Left renal cortex interstitium (tissue), 4 donors: Measurements from ENCODE around the gene HIRA. TPM values are rescaled to one million over a fixed set of nuclear protein-coding genes. Genes with fewer than 3 reads are reported as not detected.
A peak's percentile ranks its signal among the peaks of the same experiment; 100 is the strongest.

Experiments
- DNase-seq, 4 donors: peaks; one replicate each; pipeline ENCODE4 v3.0.0-alpha.2; 2013; ENCODE audit warnings: low read depth in 4 of 4, low spot score in 2 of 4, missing footprints in 1 of 4
- polyA plus RNA-seq, 4 donors: library from polyadenylated mRNA; unstranded; fragments of 120-200 nt; gene quantifications; one replicate each; pipeline ENCODE4 v1.2.1, GENCODE V29; 2013; ENCODE audit not compliant: insufficient read length in 4 of 4

HIRA gene
- polyA plus RNA-seq, 4 donors: 31.1 to 36.2 (median 33.4) TPM

- no peak for DNase-seq
Observed at GRCh38 chr22:19463491-19464469, 32.2 kb upstream of the HIRA start.

- no peak for DNase-seq
Observed at GRCh38 chr22:19463008-19463407, 31.5 kb upstream of the HIRA start.

GRCh38 chr22:19461506-19461905, 30.0 kb upstream of the HIRA start:
- DNase-seq: no peak

- no peak for DNase-seq
Observed at GRCh38 chr22:19460036-19460435, 28.5 kb upstream of the HIRA start.

GRCh38 chr22:19457828-19458428, 26.4 kb upstream of the HIRA start:
- DNase-seq: no peak

- DNase-seq: no peak
Observed at GRCh38 chr22:19456541-19456940, 25.0 kb upstream of the HIRA start.

GRCh38 chr22:19455585-19456370, 24.2 kb upstream of the HIRA start:
- no peak for DNase-seq

GRCh38 chr22:19455033-19455432, 23.5 kb upstream of the HIRA start:
- no peak for DNase-seq

GRCh38 chr22:19454156-19454555, 22.6 kb upstream of the HIRA start:
- DNase-seq: no peak

GRCh38 chr22:19453718-19454117, 22.2 kb upstream of the HIRA start:
- DNase-seq: no peak

- DNase-seq: no peak
Observed at GRCh38 chr22:19451570-19451969, 20.0 kb upstream of the HIRA start.

- DNase-seq: no peak
Observed at GRCh38 chr22:19450363-19451175, 19.0 kb upstream of the HIRA start.

GRCh38 chr22:19449422-19449767, 17.9 kb upstream of the HIRA start:
- no peak for DNase-seq

GRCh38 chr22:19448739-19449421, 17.3 kb upstream of the HIRA start:
- DNase-seq: no peak

GRCh38 chr22:19448076-19448607, 16.6 kb upstream of the HIRA start:
- peak in 1 of 4 donors; percentile 31 for DNase-seq

GRCh38 chr22:19447330-19448075, 16.0 kb upstream of the HIRA start, which contains the start of gene C22orf39:
Gene C22orf39, minus strand, starts transcription at chr22:19447711. Its CDS starts 23 bp downstream, at chr22:19447688.
- DNase-seq: peak; percentile 62 to 85 (median 78)

GRCh38 chr22:19446603-19447329, 15.2 kb upstream of the HIRA start:
- DNase-seq: no peak
